HEK293T (cell line): Measurements from ENCODE around the gene NOL4L.

Source experiments
- BHLHE40 ChIP-seq: fragments of 450-650 bp; IDR thresholded peaks from 2 replicates; pipeline ENCODE4 v1.6.1; 2016; ENCODE audit warnings: mild to moderate bottlenecking, moderate library complexity, borderline replicate concordance
- CTBP1 ChIP-seq: fragments of 450-650 bp; IDR thresholded peaks from 2 replicates; pipeline ENCODE4 v1.6.1; 2016; ENCODE audit warnings: borderline replicate concordance
- FOXK2 ChIP-seq: fragments of 450-650 bp; IDR thresholded peaks from 2 replicates; pipeline ENCODE4 v1.6.1; 2016; ENCODE audit warnings: mild to moderate bottlenecking
- HDGF ChIP-seq: fragments of 450-650 bp; IDR thresholded peaks from 2 replicates; pipeline ENCODE4 v1.6.1; 2017; ENCODE audit warnings: antibody characterized with exemption, borderline replicate concordance
- TARDBP ChIP-seq: fragments of 450-650 bp; IDR thresholded peaks from 2 replicates; pipeline ENCODE4 v1.6.1; 2016

DNA sequence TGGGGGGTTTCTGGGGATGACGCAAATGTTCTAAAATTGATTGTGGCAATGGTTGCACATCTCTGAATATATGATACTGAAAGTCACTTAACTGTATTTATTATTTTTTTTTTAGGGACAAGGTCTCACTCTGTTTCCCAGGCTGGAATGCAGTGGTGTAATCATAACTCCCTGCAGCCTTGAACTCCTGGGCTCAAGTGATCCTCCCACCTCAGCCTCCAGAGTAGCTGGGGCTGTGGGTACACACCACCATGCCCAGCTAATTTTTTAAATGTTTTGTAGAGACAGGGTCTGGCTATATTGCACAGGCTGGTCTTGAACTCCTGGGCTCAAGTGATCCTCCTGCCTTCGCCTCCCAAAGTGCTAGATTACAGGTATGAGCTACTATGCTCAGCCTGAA is 33.4 kb downstream of the NOL4L start:
- TF ChIP-seq CTBP1, result no peak
- TF ChIP-seq BHLHE40, result no peak
- TF ChIP-seq TARDBP, result no peak
- TF ChIP-seq FOXK2, result no peak
- TF ChIP-seq HDGF, result no peak
